ENCODE results near the gene GTPBP1.

Gene GTPBP1

DNA sequence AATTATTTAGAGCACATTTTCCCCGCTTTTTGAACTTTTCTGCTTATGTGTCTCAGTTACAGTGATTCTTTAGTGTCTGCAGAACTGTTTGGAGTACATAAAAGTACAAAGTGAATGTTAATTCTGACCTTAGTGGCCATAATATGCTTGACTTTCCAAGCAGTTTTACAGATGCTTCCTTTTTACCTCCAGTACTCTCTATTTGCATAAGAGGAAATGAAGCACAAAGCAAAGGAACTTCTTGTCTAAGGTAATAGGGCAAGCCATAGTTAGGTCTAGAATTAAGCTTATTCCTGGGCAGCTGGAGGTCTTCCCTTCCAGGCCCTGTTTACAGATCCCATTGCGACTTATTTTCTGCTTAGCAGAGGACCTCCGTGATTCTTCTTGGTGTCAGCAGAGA, 3.6 kb downstream of the GTPBP1 start:
- Histone ChIP-seq H2BK120ac (ENCODE audit: low read depth, low read length) (no peak overlapping the region), H2BK15ac (ENCODE audit: low read length) (no peak overlapping the region), H4K8ac (ENCODE audit: low read depth, low read length) (no peak overlapping the region), H2AK5ac (ENCODE audit: low read depth, low read length) (no peak overlapping the region), H3K4ac (ENCODE audit: low read length) (no peak overlapping the region), H3K27ac (replicated peaks; ENCODE audit: low read length) (no peak overlapping the region), H3K9ac (ENCODE audit: low read depth, low read length, poor library complexity) (no peak overlapping the region), H2BK5ac (ENCODE audit: low read length) (no peak overlapping the region), H2BK12ac (ENCODE audit: low read length) (no peak overlapping the region), H3K36me3 (replicated peaks in 1 of 2; ENCODE audit: control insufficient read depth in 2 of 2, insufficient read depth in 2 of 2, low read length in 2 of 2) (peaks cover 6 to 38% of the 10 kb centered on the region in 2 donors), H3K4me3 (ENCODE audit: low read length in 2 of 2) (no peak overlapping the region), H3K4me1 (ENCODE audit: control insufficient read depth in 2 of 2, insufficient read depth in 1 of 2, low read depth in 1 of 2, low read length in 2 of 2) (peaks cover 17 to 28% of the 10 kb centered on the region in 2 donors), H3K4me2 (ENCODE audit: insufficient read depth, low read length, poor library complexity, severe bottlenecking) (no peak overlapping the region), H3K27me3 (ENCODE audit: control insufficient read depth in 3 of 3, insufficient read depth in 3 of 3, low read depth in 1 of 3, low read length in 3 of 3) (no peaks in the 10 kb centered on the region), H4K91ac (ENCODE audit: low read depth, low read length, poor library complexity) (no peak overlapping the region), H3K18ac (ENCODE audit: low read length) (no peak overlapping the region), H3K14ac (ENCODE audit: low read length) (no peak overlapping the region), H3K9me3 (replicated peaks in 1 of 2; ENCODE audit: control insufficient read depth in 2 of 2, insufficient read depth in 1 of 2, low read depth in 1 of 2, low read length in 2 of 2) (no peaks in the 10 kb centered on the region), H3K23ac (ENCODE audit: low read depth, low read length, poor library complexity) (no peak overlapping the region), H3K79me1 (ENCODE audit: low read depth, low read length) (peaks cover 8% of the 10 kb centered on the region), H2AFZ (ENCODE audit: low read length) (no peak overlapping the region)
- WGBS, 2 donors (ENCODE audit: extremely low coverage in 2 of 2, insufficient read length in 2 of 2, insufficient replicate concordance in 1 of 2), result no CpG with 5 or more reads among the region's 3 CpGs
- no peak for DNase-seq (ENCODE audit: low spot score)

DNA sequence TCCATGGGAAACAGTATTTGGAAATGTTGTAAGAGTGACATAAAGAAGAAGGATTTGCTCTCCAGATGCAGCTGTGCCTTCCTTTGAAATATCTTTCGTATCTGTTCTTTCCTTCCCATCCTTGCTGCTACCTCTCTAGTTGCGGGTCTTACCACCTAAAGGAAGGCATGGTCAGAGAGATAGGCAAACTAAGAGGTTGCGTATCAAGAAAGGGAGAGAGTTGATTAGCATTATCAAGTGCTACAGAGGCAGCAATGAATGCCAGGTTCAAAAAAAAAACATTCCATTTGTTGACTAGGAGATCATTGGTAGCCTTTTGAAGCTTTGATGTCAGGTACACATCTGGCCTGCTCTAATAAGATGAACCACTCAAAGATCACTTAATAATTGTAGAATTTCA, 4.6 kb downstream of the GTPBP1 start:
- Histone ChIP-seq H2BK12ac (ENCODE audit: low read length) (no peak overlapping the region), H3K9me3 (replicated peaks in 1 of 2; ENCODE audit: control insufficient read depth in 2 of 2, insufficient read depth in 1 of 2, low read depth in 1 of 2, low read length in 2 of 2) (no peaks in the 10 kb centered on the region), H2AK5ac (ENCODE audit: low read depth, low read length) (no peak overlapping the region), H3K79me1 (ENCODE audit: low read depth, low read length) (peaks cover 18% of the 10 kb centered on the region), H2BK120ac (ENCODE audit: low read depth, low read length) (no peak overlapping the region), H3K4ac (ENCODE audit: low read length) (no peak overlapping the region), H3K36me3 (replicated peaks in 1 of 2; ENCODE audit: control insufficient read depth in 2 of 2, insufficient read depth in 2 of 2, low read length in 2 of 2) (peaks cover 6 to 48% of the 10 kb centered on the region in 2 donors), H3K18ac (ENCODE audit: low read length) (no peak overlapping the region), H4K91ac (ENCODE audit: low read depth, low read length, poor library complexity) (no peak overlapping the region), H2AFZ (ENCODE audit: low read length) (no peak overlapping the region), H2BK5ac (ENCODE audit: low read length) (no peak overlapping the region), H3K23ac (ENCODE audit: low read depth, low read length, poor library complexity) (no peak overlapping the region), H3K14ac (ENCODE audit: low read length) (no peak overlapping the region), H4K8ac (ENCODE audit: low read depth, low read length) (no peak overlapping the region), H3K27ac (replicated peaks; ENCODE audit: low read length) (no peak overlapping the region), H2BK15ac (ENCODE audit: low read length) (no peak overlapping the region), H3K4me3 (ENCODE audit: low read length in 2 of 2) (no peak overlapping the region), H3K9ac (ENCODE audit: low read depth, low read length, poor library complexity) (no peak overlapping the region), H3K4me2 (ENCODE audit: insufficient read depth, low read length, poor library complexity, severe bottlenecking) (no peak overlapping the region), H3K27me3 (ENCODE audit: control insufficient read depth in 3 of 3, insufficient read depth in 3 of 3, low read depth in 1 of 3, low read length in 3 of 3) (no peaks in the 10 kb centered on the region), H3K4me1 (ENCODE audit: control insufficient read depth in 2 of 2, insufficient read depth in 1 of 2, low read depth in 1 of 2, low read length in 2 of 2) (peaks cover 11 to 23% of the 10 kb centered on the region in 2 donors)
- WGBS, 2 donors (ENCODE audit: extremely low coverage in 2 of 2, insufficient read length in 2 of 2, insufficient replicate concordance in 1 of 2), result no CpG with 5 or more reads among the region's 3 CpGs
- DNase-seq (ENCODE audit: low spot score), result no peak

DNA sequence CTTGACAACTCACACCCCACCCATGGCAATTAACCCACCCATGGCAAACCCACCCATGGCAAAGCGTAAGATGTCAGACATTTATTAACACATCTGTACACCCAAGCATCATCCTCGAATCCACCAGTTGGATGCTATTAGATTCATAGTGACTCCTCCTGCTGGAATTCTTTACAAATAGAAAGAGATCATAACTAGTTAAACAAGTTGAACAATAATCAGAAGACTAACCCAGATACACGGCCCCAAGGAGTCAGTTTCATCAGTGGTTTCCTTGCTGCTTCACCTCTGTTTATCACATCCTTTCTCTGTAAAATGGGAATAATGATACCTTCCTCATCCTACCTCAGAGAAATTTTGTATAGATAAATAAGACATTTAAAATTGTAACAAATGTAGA, 5.1 kb downstream of the GTPBP1 start:
- H2BK120ac ChIP-seq (ENCODE audit: low read depth, low read length), result no peak overlapping the region
- H3K9me3 ChIP-seq (replicated peaks in 1 of 2; ENCODE audit: control insufficient read depth in 2 of 2, insufficient read depth in 1 of 2, low read depth in 1 of 2, low read length in 2 of 2), result no peaks in the 10 kb centered on the region
- WGBS, 2 donors (ENCODE audit: extremely low coverage in 2 of 2, insufficient read length in 2 of 2, insufficient replicate concordance in 1 of 2), result no CpG with 5 or more reads among the region's 3 CpGs
- no peak overlapping the region for H2BK12ac ChIP-seq (ENCODE audit: low read length)
- H3K23ac ChIP-seq (ENCODE audit: low read depth, low read length, poor library complexity), result no peak overlapping the region
- no peak overlapping the region for H2BK15ac ChIP-seq (ENCODE audit: low read length)
- no peak overlapping the region for H2AFZ ChIP-seq (ENCODE audit: low read length)
- no peak overlapping the region for H3K18ac ChIP-seq (ENCODE audit: low read length)
- H3K9ac ChIP-seq (ENCODE audit: low read depth, low read length, poor library complexity), result no peak overlapping the region
- H3K27me3 ChIP-seq (ENCODE audit: control insufficient read depth in 3 of 3, insufficient read depth in 3 of 3, low read depth in 1 of 3, low read length in 3 of 3), result no peaks in the 10 kb centered on the region
- no peak overlapping the region for H2BK5ac ChIP-seq (ENCODE audit: low read length)
- no peak overlapping the region for H3K4ac ChIP-seq (ENCODE audit: low read length)
- peaks cover 11 to 23% of the 10 kb centered on the region in 2 donors for H3K4me1 ChIP-seq (ENCODE audit: control insufficient read depth in 2 of 2, insufficient read depth in 1 of 2, low read depth in 1 of 2, low read length in 2 of 2)
- no peak overlapping the region for H4K91ac ChIP-seq (ENCODE audit: low read depth, low read length, poor library complexity)
- no peak overlapping the region for H2AK5ac ChIP-seq (ENCODE audit: low read depth, low read length)
- no peak overlapping the region for H3K14ac ChIP-seq (ENCODE audit: low read length)
- no peak overlapping the region for H3K27ac ChIP-seq (replicated peaks; ENCODE audit: low read length)
- peaks cover 11 to 53% of the 10 kb centered on the region in 2 donors for H3K36me3 ChIP-seq (replicated peaks in 1 of 2; ENCODE audit: control insufficient read depth in 2 of 2, insufficient read depth in 2 of 2, low read length in 2 of 2)
- no peak overlapping the region for H3K4me3 ChIP-seq (ENCODE audit: low read length in 2 of 2)
- H3K4me2 ChIP-seq (ENCODE audit: insufficient read depth, low read length, poor library complexity, severe bottlenecking), result no peak overlapping the region
- DNase-seq (ENCODE audit: low spot score), result no peak
- H4K8ac ChIP-seq (ENCODE audit: low read depth, low read length), result no peak overlapping the region
- peaks cover 23% of the 10 kb centered on the region for H3K79me1 ChIP-seq (ENCODE audit: low read depth, low read length)

DNA sequence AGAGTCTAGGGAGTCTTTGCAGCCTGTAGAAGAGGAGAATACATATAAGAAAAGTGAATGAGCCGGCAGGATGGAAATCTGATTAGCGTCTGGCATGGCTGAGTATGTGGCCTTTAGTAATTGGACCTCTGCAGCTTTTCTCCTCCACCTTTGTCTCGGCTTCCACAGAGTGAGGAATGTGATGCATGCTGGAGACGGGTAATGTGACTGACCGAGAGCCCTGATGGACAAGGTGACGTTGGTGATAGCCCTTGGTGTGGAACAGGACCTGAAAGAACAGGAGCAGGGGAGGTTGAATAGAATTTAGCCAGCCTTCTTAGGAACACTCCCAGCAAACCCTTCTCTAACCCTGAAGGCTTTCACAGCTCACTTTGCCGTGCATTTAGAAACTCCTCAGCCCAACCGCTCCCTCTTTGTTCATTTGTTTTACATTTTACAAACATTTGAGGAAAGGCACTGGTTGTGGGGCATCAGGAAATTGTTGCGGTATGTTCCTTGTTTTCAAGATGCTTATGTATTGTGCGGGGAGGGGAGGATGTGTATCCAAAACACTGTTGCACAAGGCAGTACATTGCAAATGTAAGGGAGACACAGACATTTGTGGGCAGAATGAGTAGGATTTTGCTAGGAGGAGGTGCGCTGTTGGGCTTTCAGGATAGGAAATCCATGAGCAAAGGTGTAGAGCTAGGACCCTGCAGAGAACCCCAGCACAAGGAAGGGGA, 6.9 kb downstream of the GTPBP1 start:
- DNase-seq (ENCODE audit: low spot score), result peak; percentile 67
- Histone ChIP-seq H2BK120ac (ENCODE audit: low read depth, low read length) (no peak overlapping the region), H3K4me3 (ENCODE audit: low read length in 2 of 2) (no peak overlapping the region), H3K27me3 (ENCODE audit: control insufficient read depth in 3 of 3, insufficient read depth in 3 of 3, low read depth in 1 of 3, low read length in 3 of 3) (no peaks in the 10 kb centered on the region), H3K14ac (ENCODE audit: low read length) (no peak overlapping the region), H3K9me3 (replicated peaks in 1 of 2; ENCODE audit: control insufficient read depth in 2 of 2, insufficient read depth in 1 of 2, low read depth in 1 of 2, low read length in 2 of 2) (peaks cover 0 to 2% of the 10 kb centered on the region in 2 donors), H2BK5ac (ENCODE audit: low read length) (no peak overlapping the region), H4K8ac (ENCODE audit: low read depth, low read length) (no peak overlapping the region), H3K27ac (replicated peaks; ENCODE audit: low read length) (peak overlapping the region; percentile 88), H2BK15ac (ENCODE audit: low read length) (no peak overlapping the region), H3K9ac (ENCODE audit: low read depth, low read length, poor library complexity) (no peak overlapping the region), H4K91ac (ENCODE audit: low read depth, low read length, poor library complexity) (no peak overlapping the region), H3K4ac (ENCODE audit: low read length) (no peak overlapping the region), H2BK12ac (ENCODE audit: low read length) (no peak overlapping the region), H3K79me1 (ENCODE audit: low read depth, low read length) (peaks cover 21% of the 10 kb centered on the region), H2AK5ac (ENCODE audit: low read depth, low read length) (no peak overlapping the region), H3K36me3 (replicated peaks in 1 of 2; ENCODE audit: control insufficient read depth in 2 of 2, insufficient read depth in 2 of 2, low read length in 2 of 2) (peaks cover 21 to 71% of the 10 kb centered on the region in 2 donors), H3K4me2 (ENCODE audit: insufficient read depth, low read length, poor library complexity, severe bottlenecking) (peak overlapping the region; percentile 32), H2AFZ (ENCODE audit: low read length) (no peak overlapping the region), H3K4me1 (ENCODE audit: control insufficient read depth in 2 of 2, insufficient read depth in 1 of 2, low read depth in 1 of 2, low read length in 2 of 2) (peaks cover 2 to 22% of the 10 kb centered on the region in 2 donors), H3K23ac (ENCODE audit: low read depth, low read length, poor library complexity) (no peak overlapping the region), H3K18ac (ENCODE audit: low read length) (peak overlapping the region; percentile 20)
- no CpG with 5 or more reads among the region's 11 CpGs for WGBS, 2 donors (ENCODE audit: extremely low coverage in 2 of 2, insufficient read length in 2 of 2, insufficient replicate concordance in 1 of 2)
